Cerebellar cortex (tissue), 1 donor: ENCODE measurements around the gene ME3.
"Not testable (repeated sequence)": the region's sequence is repeated elsewhere in the genome, so short reads cannot be mapped to it uniquely, and the experiment has no call there.

ENCODE experiments used
- DNase-seq: peaks from one replicate; pipeline ENCODE4 v3.0.0-alpha.2; 2015; ENCODE audit warnings: low spot score

ME3 gene

GRCh38 chr11:86423488-86423887 is 248.9 kb downstream of the ME3 start:
- not testable (repeated sequence) for DNase-seq

DNA sequence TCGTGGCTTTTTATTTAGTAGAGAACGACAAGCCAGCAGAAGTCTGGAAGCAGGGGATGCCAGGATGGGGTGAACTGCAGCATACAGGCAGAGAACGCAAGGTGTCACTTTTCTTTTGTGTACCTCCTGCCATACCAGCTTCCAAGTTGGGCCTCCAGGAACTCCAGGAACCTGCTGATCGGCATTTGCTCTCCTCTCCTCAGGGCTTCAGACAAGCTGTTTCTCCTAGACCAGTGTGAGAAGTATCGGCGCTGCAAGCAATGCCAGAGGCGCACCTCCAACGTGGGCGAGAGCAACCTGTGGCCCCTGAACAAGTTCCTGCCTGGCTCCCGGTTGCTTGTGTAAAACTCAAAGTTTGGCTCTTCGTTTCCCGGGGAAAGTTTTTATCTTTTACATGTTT is 250.0 kb downstream of the ME3 start:
- no peak for DNase-seq

GRCh38 chr11:86421946-86422345 is 250.5 kb downstream of the ME3 start:
- no peak for DNase-seq

DNA sequence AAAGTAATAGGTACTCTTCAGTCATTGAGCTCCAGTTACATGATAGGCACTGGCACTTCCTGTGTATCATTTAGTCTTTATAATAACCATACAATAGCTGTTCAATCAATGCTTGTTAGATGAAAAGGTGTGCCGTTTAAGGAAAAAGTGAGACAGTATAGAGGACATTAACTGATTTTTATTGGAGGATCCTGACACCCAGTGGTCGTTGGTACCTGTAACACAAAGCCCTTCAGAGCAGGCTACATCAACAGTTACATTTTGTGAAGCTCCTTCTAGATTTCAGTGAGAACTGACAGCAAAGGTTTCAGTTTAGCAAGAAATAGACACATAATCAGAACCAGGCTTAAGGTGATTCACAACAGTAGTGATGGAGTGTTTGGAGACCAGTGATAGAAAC is 253.5 kb downstream of the ME3 start:
- DNase-seq: peak; percentile 24

DNA sequence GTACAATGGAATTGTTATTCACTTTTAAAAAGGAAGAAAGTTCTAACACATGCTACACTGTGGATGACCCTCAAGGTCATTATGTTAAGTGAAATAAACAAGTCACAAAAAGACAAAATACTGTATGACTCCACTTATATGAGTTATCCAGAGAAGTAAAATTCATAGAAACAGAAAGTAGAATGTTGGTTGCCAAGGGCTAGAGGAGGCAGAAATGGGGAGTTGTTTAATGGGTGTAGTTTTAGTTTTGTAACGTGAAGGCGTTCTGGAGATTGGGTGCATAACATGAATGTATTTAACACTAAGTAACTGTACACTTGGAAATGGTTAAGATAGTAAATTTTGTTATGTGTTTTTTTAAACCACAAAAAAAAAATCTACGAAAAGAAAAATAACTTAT is 253.9 kb downstream of the ME3 start:
- no peak for DNase-seq

GRCh38 chr11:86418106-86418505 is 254.3 kb downstream of the ME3 start:
- DNase-seq: no peak

DNA sequence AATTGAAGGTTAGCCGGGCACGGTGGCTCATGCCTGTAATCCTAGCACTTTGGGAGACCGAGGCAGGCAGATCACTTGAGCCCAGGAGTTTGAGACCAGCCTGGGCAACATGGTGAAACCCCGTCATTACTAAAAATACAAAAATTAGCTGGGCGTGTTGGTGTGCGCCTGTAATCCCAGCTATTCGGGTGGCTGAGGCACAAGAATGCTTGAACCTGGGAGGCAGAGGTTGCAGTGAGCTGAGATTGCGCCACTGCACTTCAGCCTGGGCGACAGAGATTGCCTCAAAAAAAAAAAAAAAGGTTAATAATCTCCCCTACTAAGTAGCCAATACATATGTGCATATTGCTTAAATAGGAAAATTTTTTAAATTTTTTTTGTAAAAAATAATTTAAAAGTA is 255.5 kb downstream of the ME3 start:
- not testable (repeated sequence) for DNase-seq

DNA sequence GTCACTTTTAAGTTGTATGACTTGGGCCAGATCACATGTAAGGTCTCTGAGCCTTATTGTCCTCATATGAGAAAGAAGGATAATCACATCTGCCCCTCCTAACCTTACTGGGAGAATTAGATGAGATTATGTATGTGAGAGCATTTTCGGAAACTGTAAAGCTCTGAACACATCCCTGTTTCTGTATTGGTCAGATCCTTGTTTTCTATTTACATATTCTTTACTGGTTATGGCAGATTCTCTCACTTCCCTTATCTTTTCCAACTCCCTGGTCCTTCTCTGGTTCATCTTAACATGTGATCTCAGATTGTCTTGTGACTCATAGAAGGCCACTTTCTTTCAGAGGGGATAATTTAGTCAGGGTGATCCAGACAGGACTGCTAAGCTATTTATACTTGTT is 255.9 kb downstream of the ME3 start:
- no peak for DNase-seq

DNA sequence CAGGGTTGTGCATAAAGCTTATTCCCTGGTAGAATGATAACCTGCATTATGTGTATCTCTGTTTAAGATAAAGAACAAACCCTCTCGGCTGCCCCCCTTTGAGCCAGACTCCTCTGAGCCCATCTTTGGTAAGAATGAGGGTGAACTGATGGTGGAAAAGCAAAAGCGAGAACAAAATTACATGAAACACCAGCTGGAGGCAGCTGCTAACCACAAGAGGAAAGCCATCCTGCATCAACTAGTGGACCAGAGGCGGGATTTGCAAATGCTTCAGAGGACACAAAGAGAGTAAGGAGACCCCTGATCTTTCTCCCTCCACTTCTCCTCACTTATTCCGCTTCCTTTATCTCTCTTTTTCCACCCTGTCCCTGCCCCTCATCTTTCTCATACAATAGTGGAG is 257.4 kb downstream of the ME3 start:
- no peak for DNase-seq

DNA sequence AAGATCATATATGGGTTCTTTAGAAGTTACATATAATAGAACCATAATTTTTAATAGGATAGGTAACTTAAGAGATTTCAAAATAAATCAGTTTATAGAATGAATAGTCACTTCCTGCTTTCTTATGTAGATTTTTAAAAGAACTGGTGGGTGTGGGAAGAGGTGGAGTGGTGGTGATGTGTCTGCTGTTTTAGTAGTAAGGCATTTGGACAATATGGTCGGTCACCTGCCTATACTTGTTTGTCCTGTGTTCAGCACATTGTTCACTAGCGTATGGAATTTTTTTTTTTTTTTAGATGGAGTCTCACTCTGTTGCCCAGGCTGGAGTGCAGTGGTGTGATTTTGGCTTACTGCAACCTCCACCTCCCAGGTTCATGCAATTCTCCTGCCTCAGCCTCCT is 258.4 kb downstream of the ME3 start:
- DNase-seq: no peak

GRCh38 chr11:86408845-86409244 is 263.6 kb downstream of the ME3 start:
- no peak for DNase-seq

DNA sequence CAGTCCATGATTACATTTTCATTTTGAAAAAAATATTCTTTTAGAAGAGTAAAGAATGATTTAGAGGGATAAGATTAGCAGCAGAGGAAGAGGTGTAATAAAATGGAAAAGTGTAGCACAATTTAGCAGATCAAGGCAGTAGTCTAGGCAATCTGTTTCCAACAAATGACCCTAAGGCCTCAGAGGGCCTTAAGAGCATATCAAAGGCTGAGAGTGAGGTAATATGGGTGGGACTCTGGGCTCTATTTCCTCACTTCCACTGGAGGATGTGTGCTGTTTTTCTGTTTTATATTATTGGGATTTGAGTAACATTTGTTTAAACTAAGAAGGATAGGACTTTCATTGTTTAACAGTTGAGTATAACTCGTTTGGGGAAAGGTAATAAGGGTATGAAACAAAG is 269.0 kb downstream of the ME3 start:
- DNase-seq: no peak

DNA sequence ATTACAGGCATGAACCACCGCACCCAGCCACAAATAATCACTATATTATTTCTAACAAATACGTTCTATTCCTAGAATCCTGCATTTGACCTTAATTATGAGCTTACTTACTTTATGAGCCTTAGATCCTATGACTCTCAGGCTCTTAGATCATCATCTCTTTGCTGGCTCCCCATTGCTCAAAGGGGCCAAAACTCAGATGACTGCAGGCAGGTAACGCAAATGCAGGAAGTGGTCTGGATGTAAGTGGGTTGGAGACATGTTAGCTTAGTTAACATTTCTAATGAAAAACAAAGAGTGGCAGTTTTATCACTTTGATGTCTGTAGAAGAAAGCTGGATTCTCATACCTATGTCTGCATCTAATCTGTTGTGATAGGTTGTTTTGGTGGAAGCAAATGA is 274.3 kb downstream of the ME3 start:
- peak; percentile 21 for DNase-seq

- DNase-seq: no peak
These were observed 275.1 kb downstream of the ME3 start for GRCh38 chr11:86397351-86397750.

DNA sequence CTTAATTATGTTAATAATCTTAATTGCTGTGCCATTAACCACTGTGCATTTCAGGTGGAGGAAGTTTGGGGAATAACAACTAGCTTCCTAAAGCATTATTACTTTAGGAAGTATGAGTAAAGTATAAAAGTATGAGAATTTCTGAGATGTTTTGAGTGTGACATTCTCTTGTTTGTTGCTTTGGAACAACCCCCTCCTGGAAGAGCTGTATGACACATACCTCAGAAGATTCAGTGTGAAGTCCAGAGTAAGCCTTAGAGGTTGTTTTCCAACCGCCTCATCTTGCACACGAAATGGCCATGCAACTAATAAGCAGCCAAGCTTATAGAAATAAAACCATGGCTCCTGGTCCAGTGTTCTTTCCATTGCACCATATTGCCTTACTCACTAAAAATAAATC is 276.0 kb downstream of the ME3 start:
- DNase-seq: no peak

DNA sequence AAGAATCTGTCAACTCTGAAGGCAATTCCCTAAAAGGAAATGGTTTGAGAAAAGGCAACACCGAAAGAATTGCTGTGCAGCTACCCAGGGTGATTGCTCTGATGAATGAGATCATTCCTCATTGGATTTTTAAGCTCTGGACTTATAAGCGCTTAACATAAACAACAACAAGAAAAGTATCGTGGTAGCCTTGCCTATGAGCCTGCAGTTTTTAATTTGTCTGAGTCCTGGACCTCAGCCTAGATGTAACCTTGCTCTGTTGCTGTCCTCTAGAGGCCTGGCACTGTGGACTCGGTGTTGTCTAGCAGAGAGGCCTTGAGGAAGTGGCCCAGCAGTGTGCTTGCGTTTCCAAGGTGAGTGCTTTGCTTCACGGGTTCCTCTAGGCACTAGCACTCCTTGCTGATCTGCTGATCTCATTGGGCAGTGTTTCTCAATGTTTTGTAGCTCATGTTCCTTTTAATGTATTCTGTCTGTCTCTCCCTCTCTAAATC is 277.3 kb downstream of the ME3 start:
- peak; percentile 65 for DNase-seq
